NCI-H774 (cell line): ENCODE measurements around the gene CACNA2D1.
A peak's percentile ranks its signal among the peaks of the same experiment; 100 is the strongest.

ENCODE experiments used
- DNase-seq: peaks from one replicate; lab custom pipeline; 2025; lab: John Stamatoyannopoulos, UW

Gene CACNA2D1

GRCh38 chr7:82343716-82344115, 99.9 kb downstream of the CACNA2D1 start:
- DNase-seq: no peak

- no peak for DNase-seq
These were observed 103.6 kb downstream of the CACNA2D1 start for GRCh38 chr7:82339958-82340357.

- DNase-seq: peak; percentile 72
These were observed 107.7 kb downstream of the CACNA2D1 start for GRCh38 chr7:82335927-82336326.

- no peak for DNase-seq
These were observed 108.6 kb downstream of the CACNA2D1 start for GRCh38 chr7:82335001-82335400.

GRCh38 chr7:82331234-82331633, 112.3 kb downstream of the CACNA2D1 start:
- no peak for DNase-seq

- DNase-seq: no peak
These were observed 112.8 kb downstream of the CACNA2D1 start for GRCh38 chr7:82330706-82331215.

- DNase-seq: no peak
These were observed 115.7 kb downstream of the CACNA2D1 start for GRCh38 chr7:82327898-82328297.

GRCh38 chr7:82325416-82325815, 118.2 kb downstream of the CACNA2D1 start:
- DNase-seq: no peak

- DNase-seq: no peak
These were observed 119.8 kb downstream of the CACNA2D1 start for GRCh38 chr7:82323806-82324205.

GRCh38 chr7:82319674-82320118, 123.9 kb downstream of the CACNA2D1 start:
- peak; percentile 81 for DNase-seq

- no peak for DNase-seq
These were observed 124.8 kb downstream of the CACNA2D1 start for GRCh38 chr7:82318786-82319185.

GRCh38 chr7:82317760-82318159, 125.8 kb downstream of the CACNA2D1 start:
- DNase-seq: no peak

GRCh38 chr7:82317257-82317721, 126.3 kb downstream of the CACNA2D1 start:
- no peak for DNase-seq

GRCh38 chr7:82313269-82313668, 130.3 kb downstream of the CACNA2D1 start:
- DNase-seq: no peak

- DNase-seq: no peak
These were observed 130.9 kb downstream of the CACNA2D1 start for GRCh38 chr7:82312646-82313045.

GRCh38 chr7:82305347-82306005, 138.1 kb downstream of the CACNA2D1 start:
- no peak for DNase-seq

- no peak for DNase-seq
These were observed 148.7 kb downstream of the CACNA2D1 start for GRCh38 chr7:82294865-82295264.

GRCh38 chr7:82294382-82294784, 149.2 kb downstream of the CACNA2D1 start:
- DNase-seq: no peak

- no peak for DNase-seq
These were observed 150.1 kb downstream of the CACNA2D1 start for GRCh38 chr7:82293467-82293866.

GRCh38 chr7:82291931-82292330, 151.6 kb downstream of the CACNA2D1 start:
- DNase-seq: no peak

GRCh38 chr7:82289889-82290288, 153.7 kb downstream of the CACNA2D1 start:
- no peak for DNase-seq

- no peak for DNase-seq
These were observed 154.4 kb downstream of the CACNA2D1 start for GRCh38 chr7:82289152-82289535.

- no peak for DNase-seq
These were observed 156.8 kb downstream of the CACNA2D1 start for GRCh38 chr7:82286798-82287140.
